H9 (cell line): ENCODE data around the gene REV1. TPM values are rescaled to one million over a fixed set of nuclear protein-coding genes. Genes with fewer than 3 reads are reported as not detected.

Experiments used
- DNase-seq: peaks from one replicate; pipeline ENCODE4 v3.0.0-alpha.2; 2017
- H2AFZ ChIP-seq: one replicate; pipeline ENCODE4 v1.6.1; 2013; ENCODE audit warnings: mild to moderate bottlenecking, low read length, control low read depth, moderate library complexity
- H2AK5ac ChIP-seq: 2 replicates; pipeline ENCODE4 v1.6.1; 2013; ENCODE audit warnings: low read length, control low read depth, mixed read lengths; ENCODE audit not compliant: insufficient read length
- H2BK120ac ChIP-seq: one replicate; pipeline ENCODE4 v1.6.1; 2013; ENCODE audit warnings: low read depth, mild to moderate bottlenecking, low read length, control low read depth, inconsistent platforms; ENCODE audit not compliant: poor library complexity, severe bottlenecking
- H2BK12ac ChIP-seq: 2 replicates; pipeline ENCODE4 v1.6.1; 2013; ENCODE audit warnings: low read length, control low read depth, mixed read lengths, low read depth; ENCODE audit not compliant: insufficient read length
- H2BK15ac ChIP-seq: 2 replicates; pipeline ENCODE4 v1.6.1; 2013; ENCODE audit warnings: low read depth, low read length, control low read depth
- H2BK20ac ChIP-seq: one replicate; pipeline ENCODE4 v1.6.1; 2013; ENCODE audit warnings: low read depth, mild to moderate bottlenecking, low read length, control low read depth, inconsistent platforms; ENCODE audit not compliant: poor library complexity, severe bottlenecking
- H2BK5ac ChIP-seq: 2 replicates; pipeline ENCODE4 v1.6.1; 2013; ENCODE audit warnings: low read length, control low read depth, mixed read lengths; ENCODE audit not compliant: insufficient read length
- H3K14ac ChIP-seq: 2 replicates; pipeline ENCODE4 v1.6.1; 2013; ENCODE audit warnings: low read length, control low read depth; ENCODE audit not compliant: insufficient read depth
- H3K18ac ChIP-seq: 2 replicates; pipeline ENCODE4 v1.6.1; 2013; ENCODE audit warnings: low read depth, mild to moderate bottlenecking, mixed read lengths, low read length, control low read depth; ENCODE audit not compliant: insufficient read length
- H3K23ac ChIP-seq: 2 replicates; pipeline ENCODE4 v1.6.1; 2013; ENCODE audit warnings: low read length, control low read depth, mixed read lengths, low read depth; ENCODE audit not compliant: insufficient read length
- H3K23me2 ChIP-seq: 2 replicates; pipeline ENCODE4 v1.6.1; 2013; ENCODE audit warnings: low read depth, mild to moderate bottlenecking, mixed read lengths, low read length, control low read depth; ENCODE audit not compliant: insufficient read length, poor library complexity, severe bottlenecking
- H3K27ac ChIP-seq: 2 replicates; pipeline ENCODE4 v1.5.1; 2013; ENCODE audit warnings: low read length, control low read depth, mixed read lengths, low read depth; ENCODE audit not compliant: insufficient read length
- H3K27me3 ChIP-seq: 2 replicates; pipeline ENCODE4 v1.6.1; 2013; ENCODE audit warnings: low read length, control low read depth, inconsistent platforms; ENCODE audit not compliant: insufficient read depth
- H3K4ac ChIP-seq: 2 replicates; pipeline ENCODE4 v1.6.1; 2013; ENCODE audit warnings: low read depth, mild to moderate bottlenecking, control low read depth, inconsistent platforms, low read length, moderate library complexity
- H3K4me1 ChIP-seq: 2 replicates; pipeline ENCODE4 v1.6.1; 2013; ENCODE audit warnings: low read length, control low read depth, inconsistent platforms; ENCODE audit not compliant: insufficient read depth
- H3K4me2 ChIP-seq: 2 replicates; pipeline ENCODE4 v1.6.1; 2013; ENCODE audit warnings: low read length, control low read depth, mixed read lengths; ENCODE audit not compliant: insufficient read length, insufficient read depth
- H3K56ac ChIP-seq: 2 replicates; pipeline ENCODE4 v1.6.1; 2013; ENCODE audit warnings: low read depth, mild to moderate bottlenecking, mixed read lengths, low read length, control low read depth; ENCODE audit not compliant: insufficient read length
- H3K79me1 ChIP-seq: 2 replicates; pipeline ENCODE4 v1.6.1; 2013; ENCODE audit warnings: low read depth, mild to moderate bottlenecking, moderate library complexity, low read length, control low read depth, inconsistent platforms; ENCODE audit not compliant: insufficient read depth, poor library complexity, severe bottlenecking
- H3K79me2 ChIP-seq: 2 replicates; pipeline ENCODE4 v1.6.1; 2013; ENCODE audit warnings: low read length, control low read depth, inconsistent platforms; ENCODE audit not compliant: insufficient read depth
- H3K9ac ChIP-seq: 2 replicates; pipeline ENCODE4 v1.6.1; 2013; ENCODE audit warnings: low read length, control low read depth, mixed read lengths; ENCODE audit not compliant: insufficient read length; ENCODE audit errors: extremely low read depth
- H3K9me3 ChIP-seq: one replicate; pipeline ENCODE4 v1.6.1; 2013; ENCODE audit warnings: low read depth, low read length, inconsistent platforms; ENCODE audit not compliant: control insufficient read depth
- H3T11ph ChIP-seq: one replicate; pipeline ENCODE4 v1.6.1; 2013; ENCODE audit warnings: mild to moderate bottlenecking, low read length, control low read depth, inconsistent platforms
- H4K20me1 ChIP-seq: one replicate; pipeline ENCODE4 v1.6.1; 2013; ENCODE audit not compliant: control insufficient read depth, insufficient read length, insufficient read depth
- H4K5ac ChIP-seq: 2 replicates; pipeline ENCODE4 v1.6.1; 2013; ENCODE audit warnings: low read depth, mild to moderate bottlenecking, mixed read lengths, low read length, control low read depth; ENCODE audit not compliant: insufficient read length
- H4K8ac ChIP-seq: replicated peaks from 2 replicates; pipeline ENCODE4 v1.6.1; 2013; ENCODE audit warnings: low read length, control low read depth, mixed read lengths, low read depth; ENCODE audit not compliant: insufficient read length
- H4K91ac ChIP-seq: 2 replicates; pipeline ENCODE4 v1.6.1; 2013; ENCODE audit warnings: low read depth, mild to moderate bottlenecking, moderate library complexity, mixed read lengths, low read length, control low read depth; ENCODE audit not compliant: insufficient read length
- H3K27ac Mint-ChIP-seq, 3 experiments: 2 replicates in 2 of 3; 3 replicates in 1 of 3; pipeline ENCODE4 v1.8.0; 2020 to 2021; ENCODE audit warnings: mixed read lengths in 3 of 3, mild to moderate bottlenecking in 1 of 3, moderate library complexity in 1 of 3
- H3K27me3 Mint-ChIP-seq: 2 replicates; pipeline ENCODE4 v1.8.0; 2021; ENCODE audit warnings: low read depth, mild to moderate bottlenecking, moderate library complexity, mixed read lengths
- H3K36me3 Mint-ChIP-seq, 3 experiments: 2 replicates in 2 of 3; 3 replicates in 1 of 3; pipeline ENCODE4 v1.8.0; 2020 to 2021; ENCODE audit warnings: low read depth in 3 of 3, mixed read lengths in 3 of 3; ENCODE audit not compliant: insufficient read depth in 1 of 3
- H3K4me1 Mint-ChIP-seq, 2 experiments: 2 replicates each; pipeline ENCODE4 v1.8.0; 2020; ENCODE audit warnings: mixed read lengths in 2 of 2
- H3K4me3 Mint-ChIP-seq, 2 experiments: 2 replicates in 1 of 2; 3 replicates in 1 of 2; pipeline ENCODE4 v1.8.0; 2020 to 2021; ENCODE audit warnings: mild to moderate bottlenecking in 2 of 2, mixed read lengths in 2 of 2, moderate library complexity in 1 of 2
- H3K9me3 Mint-ChIP-seq, 2 experiments: 2 replicates in 1 of 2; 3 replicates in 1 of 2; pipeline ENCODE4 v1.8.0; 2020; ENCODE audit warnings: mild to moderate bottlenecking in 2 of 2, mixed read lengths in 2 of 2, moderate library complexity in 1 of 2
- WGBS: extraction: QIAGEN DNeasy Blood & Tissue Kit; methylation state at CpG from one replicate; pipeline ENCODE4 v1.1.7; 2013; ENCODE audit warnings: missing lambda C conversion rate, low lambda C conversion rate, mixed read lengths; ENCODE audit not compliant: insufficient read length; ENCODE audit errors: extremely low coverage; 5-methylcytosine and 5-hydroxymethylcytosine counted together
- total RNA-seq: library from RNA; stranded (reverse); gene quantifications from 2 replicates; pipeline ENCODE4 v1.2.1, GENCODE V29; 2021
- TF ChIP-seq, protein P1 (sequence below): fragments of 200-600 bp; sonication (generic); conservative IDR thresholded peaks from 3 replicates; pipeline ENCODE4 v1.8.0; 2021; ENCODE audit warnings: antibody characterized with exemption, mild to moderate bottlenecking

REV1 gene
- total RNA-seq, 1 experiment from 2014 or later = 41.6 TPM

- Histone ChIP-seq H4K5ac (no peak overlapping the region), H3K14ac (no peak overlapping the region), H3K9ac (no peak overlapping the region), H4K8ac (no peak overlapping the region), H2BK120ac (no peak overlapping the region), H2BK20ac (no peak overlapping the region), H3K23ac (no peak overlapping the region), H2AFZ (no peak overlapping the region), H3K4me1 (no peaks in the 10 kb centered on the region; the same call in 1 of the 2 replicates), H3K9me3 (no peaks in the 10 kb centered on the region), H2AK5ac (no peak overlapping the region), H3K4ac (no peak overlapping the region), H3K56ac (no peak overlapping the region), H3K23me2 (no peaks in the 10 kb centered on the region), H3T11ph (no peak overlapping the region), H2BK5ac (no peak overlapping the region), H2BK15ac (no peak overlapping the region), H3K79me2 (no peaks in the 10 kb centered on the region), H3K4me2 (no peak overlapping the region), H4K20me1 (no peaks in the 10 kb centered on the region), H4K91ac (no peak overlapping the region), H3K27ac (no peak overlapping the region), H2BK12ac (no peak overlapping the region), H3K18ac (no peak overlapping the region), H3K79me1 (no peaks in the 10 kb centered on the region), H3K27me3 (no peaks in the 10 kb centered on the region)
- WGBS = no CpG with 5 or more reads among the region's 5 CpGs
- DNase-seq = no peak
- H3K4me3 Mint-ChIP-seq = no peak overlapping the region
- no peaks in the 10 kb centered on the region for H3K27me3 Mint-ChIP-seq
- peaks cover 22 to 23% of the 10 kb centered on the region in 2 experiments for H3K4me1 Mint-ChIP-seq
- TF ChIP-seq, protein P1, sequence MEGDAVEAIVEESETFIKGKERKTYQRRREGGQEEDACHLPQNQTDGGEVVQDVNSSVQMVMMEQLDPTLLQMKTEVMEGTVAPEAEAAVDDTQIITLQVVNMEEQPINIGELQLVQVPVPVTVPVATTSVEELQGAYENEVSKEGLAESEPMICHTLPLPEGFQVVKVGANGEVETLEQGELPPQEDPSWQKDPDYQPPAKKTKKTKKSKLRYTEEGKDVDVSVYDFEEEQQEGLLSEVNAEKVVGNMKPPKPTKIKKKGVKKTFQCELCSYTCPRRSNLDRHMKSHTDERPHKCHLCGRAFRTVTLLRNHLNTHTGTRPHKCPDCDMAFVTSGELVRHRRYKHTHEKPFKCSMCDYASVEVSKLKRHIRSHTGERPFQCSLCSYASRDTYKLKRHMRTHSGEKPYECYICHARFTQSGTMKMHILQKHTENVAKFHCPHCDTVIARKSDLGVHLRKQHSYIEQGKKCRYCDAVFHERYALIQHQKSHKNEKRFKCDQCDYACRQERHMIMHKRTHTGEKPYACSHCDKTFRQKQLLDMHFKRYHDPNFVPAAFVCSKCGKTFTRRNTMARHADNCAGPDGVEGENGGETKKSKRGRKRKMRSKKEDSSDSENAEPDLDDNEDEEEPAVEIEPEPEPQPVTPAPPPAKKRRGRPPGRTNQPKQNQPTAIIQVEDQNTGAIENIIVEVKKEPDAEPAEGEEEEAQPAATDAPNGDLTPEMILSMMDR = no peak
- H3K27ac Mint-ChIP-seq = peak overlapping the region in 1 of 3 experiments; percentile 2; a peak in 2 of 7 replicates
- no peaks in the 10 kb centered on the region for H3K9me3 Mint-ChIP-seq
- H3K36me3 Mint-ChIP-seq = peaks cover 41 to 90% (median 72%) of the 10 kb centered on the region in 3 experiments; a peak in 6 of 7 replicates
Measured at GRCh38 chr2:99399063-99399462, 90.8 kb downstream of the REV1 start.
